Mesothelial cell of epicardium (in vitro differentiated cells): ENCODE data around the gene SLC6A16. TPM values are rescaled to one million over a fixed set of nuclear protein-coding genes. Genes with fewer than 3 reads are reported as not detected.
"Not testable (repeated sequence)": the region's sequence is repeated elsewhere in the genome, so short reads cannot be mapped to it uniquely, and the experiment has no call there.

Source experiments
- DNase-seq, 2 experiments: peaks; one replicate each; pipeline ENCODE4 v3.0.0; 2021; ENCODE audit warnings: low spot score in 2 of 2; ENCODE audit not compliant: unreplicated experiment in 2 of 2
- H3K27ac Mint-ChIP-seq: 2 replicates; pipeline ENCODE4 v1.8.0; 2021; ENCODE audit warnings: mixed read lengths
- H3K27me3 Mint-ChIP-seq: 2 replicates; pipeline ENCODE4 v1.8.0; 2021; ENCODE audit warnings: low read depth, mixed read lengths
- H3K36me3 Mint-ChIP-seq: 2 replicates; pipeline ENCODE4 v1.8.0; 2021; ENCODE audit warnings: mixed read lengths
- H3K4me1 Mint-ChIP-seq: 2 replicates; pipeline ENCODE4 v1.8.0; 2021; ENCODE audit warnings: mixed read lengths
- H3K4me3 Mint-ChIP-seq: 2 replicates; pipeline ENCODE4 v1.8.0; 2021; ENCODE audit warnings: mild to moderate bottlenecking, moderate library complexity, mixed read lengths
- H3K9me3 Mint-ChIP-seq: 2 replicates; pipeline ENCODE4 v1.8.0; 2021; ENCODE audit warnings: mixed read lengths
- total RNA-seq: library from RNA; stranded (reverse); gene quantifications from 3 replicates; pipeline ENCODE4 v1.2.1, GENCODE V29; 2021
- TF ChIP-seq, protein P1 (sequence below): fragments of 200-600 bp; sonication (generic); IDR thresholded peaks from one replicate; pipeline ENCODE4 v1.5.0; 2021; ENCODE audit warnings: antibody characterized with exemption; ENCODE audit not compliant: unreplicated experiment

The SLC6A16 gene
- total RNA-seq, 1 donor from 2014 or later, result 6.1 TPM

DNA sequence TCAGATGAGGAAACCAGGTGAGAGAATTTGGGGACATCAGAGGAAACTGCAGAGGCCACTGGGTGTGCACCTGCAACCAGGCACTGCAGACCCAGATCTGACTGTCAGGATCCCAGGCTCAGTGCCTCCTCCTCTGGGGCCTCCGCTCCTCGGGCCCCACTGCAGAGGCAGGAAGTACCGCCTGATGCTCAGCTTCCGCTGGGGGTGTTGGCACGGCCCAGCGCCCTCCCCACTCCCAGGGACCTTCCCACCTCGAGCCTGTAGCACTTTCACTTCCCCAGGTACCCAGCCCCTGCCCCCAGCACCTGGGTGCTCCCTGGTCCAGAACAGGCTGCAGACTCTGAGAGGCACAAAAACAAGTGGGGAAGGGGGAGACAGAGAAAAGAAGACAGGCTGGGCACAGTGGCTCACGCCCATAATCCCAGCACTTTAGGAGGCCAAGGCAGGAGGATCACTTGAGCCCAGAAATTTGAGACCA lies 8.9 kb upstream of the SLC6A16 start:
- TF ChIP-seq, protein P1, sequence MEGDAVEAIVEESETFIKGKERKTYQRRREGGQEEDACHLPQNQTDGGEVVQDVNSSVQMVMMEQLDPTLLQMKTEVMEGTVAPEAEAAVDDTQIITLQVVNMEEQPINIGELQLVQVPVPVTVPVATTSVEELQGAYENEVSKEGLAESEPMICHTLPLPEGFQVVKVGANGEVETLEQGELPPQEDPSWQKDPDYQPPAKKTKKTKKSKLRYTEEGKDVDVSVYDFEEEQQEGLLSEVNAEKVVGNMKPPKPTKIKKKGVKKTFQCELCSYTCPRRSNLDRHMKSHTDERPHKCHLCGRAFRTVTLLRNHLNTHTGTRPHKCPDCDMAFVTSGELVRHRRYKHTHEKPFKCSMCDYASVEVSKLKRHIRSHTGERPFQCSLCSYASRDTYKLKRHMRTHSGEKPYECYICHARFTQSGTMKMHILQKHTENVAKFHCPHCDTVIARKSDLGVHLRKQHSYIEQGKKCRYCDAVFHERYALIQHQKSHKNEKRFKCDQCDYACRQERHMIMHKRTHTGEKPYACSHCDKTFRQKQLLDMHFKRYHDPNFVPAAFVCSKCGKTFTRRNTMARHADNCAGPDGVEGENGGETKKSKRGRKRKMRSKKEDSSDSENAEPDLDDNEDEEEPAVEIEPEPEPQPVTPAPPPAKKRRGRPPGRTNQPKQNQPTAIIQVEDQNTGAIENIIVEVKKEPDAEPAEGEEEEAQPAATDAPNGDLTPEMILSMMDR, result no peak

DNA sequence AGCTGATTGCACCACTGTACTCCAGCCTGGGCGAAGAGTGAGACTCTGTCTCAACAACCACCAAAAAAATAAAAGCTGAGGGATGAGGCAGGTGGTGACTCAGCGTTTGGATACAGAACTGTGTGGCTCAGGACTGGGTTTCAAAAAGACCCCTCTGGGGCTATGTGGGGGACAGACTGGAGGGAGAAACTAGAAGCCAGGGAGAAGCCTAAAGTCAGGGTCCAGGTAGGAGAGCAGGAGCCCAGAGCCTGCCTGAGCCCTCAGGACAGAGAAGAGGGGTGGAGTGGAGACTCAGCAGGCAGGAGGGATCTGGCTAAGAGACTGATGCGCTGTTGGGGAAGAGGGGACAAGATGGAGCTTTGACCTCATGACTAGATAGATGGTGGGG lies 8.4 kb upstream of the SLC6A16 start:
- Mint-ChIP-seq H3K4me1 (peaks cover 9% of the 10 kb centered on the region), H3K36me3 (peaks cover 3% of the 10 kb centered on the region), H3K27ac (no peak overlapping the region), H3K9me3 (no peaks in the 10 kb centered on the region), H3K27me3 (peaks cover 4% of the 10 kb centered on the region), H3K4me3 (no peak overlapping the region)
- TF ChIP-seq, protein P1, result no peak
- no peak for DNase-seq

More for the DNA sequence above, 8.9 kb upstream of the SLC6A16 start:
- H3K36me3 Mint-ChIP-seq, result peaks cover 2% of the 10 kb centered on the region
- no peak overlapping the region for H3K4me3 Mint-ChIP-seq
- no peaks in the 10 kb centered on the region for H3K9me3 Mint-ChIP-seq
- peaks cover 8% of the 10 kb centered on the region for H3K27me3 Mint-ChIP-seq
- DNase-seq, result no peak
- H3K27ac Mint-ChIP-seq, result no peak overlapping the region
- H3K4me1 Mint-ChIP-seq, result peaks cover 13% of the 10 kb centered on the region

DNA sequence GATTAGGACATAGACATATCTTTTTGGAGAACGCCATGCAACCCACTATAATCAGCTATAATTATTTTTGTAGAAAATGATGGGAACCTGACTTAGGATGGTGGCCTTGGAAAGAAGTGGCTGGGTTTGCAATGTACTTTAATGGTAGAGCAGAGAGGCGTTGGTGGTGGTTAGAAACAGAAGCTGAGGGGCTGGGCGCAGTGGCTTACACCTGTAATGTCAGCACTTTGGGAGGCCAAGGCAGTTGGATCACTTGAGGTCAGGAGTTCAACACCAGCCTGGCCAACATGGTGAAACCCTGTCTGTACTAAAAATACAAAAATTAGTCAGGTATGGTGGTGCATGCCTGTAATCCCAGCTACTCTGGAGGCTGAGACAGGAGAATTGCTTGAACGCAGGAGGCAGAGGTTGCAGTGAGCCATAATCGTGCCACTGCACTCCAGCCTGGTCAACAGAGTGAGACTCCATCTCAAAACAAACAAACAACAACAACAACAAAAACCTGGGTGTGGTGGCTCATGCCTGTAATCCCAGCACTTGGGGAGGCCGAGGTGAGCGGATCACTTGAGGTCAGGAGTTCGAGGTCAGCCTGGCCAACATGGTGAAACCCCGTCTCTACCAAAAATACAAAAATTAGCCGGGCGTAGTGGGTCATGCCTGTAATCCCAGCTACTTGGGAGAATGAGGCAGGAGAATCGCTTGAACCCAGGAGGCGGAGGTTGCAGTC lies 7.9 kb upstream of the SLC6A16 start:
- not testable (repeated sequence) for H3K4me1 Mint-ChIP-seq, H3K4me3 Mint-ChIP-seq, H3K9me3 Mint-ChIP-seq, H3K36me3 Mint-ChIP-seq, H3K27ac Mint-ChIP-seq, H3K27me3 Mint-ChIP-seq, DNase-seq

GRCh38 chr19:49331616-49332055 lies 6.6 kb upstream of the SLC6A16 start:
- Mint-ChIP-seq H3K9me3 (no peaks in the 10 kb centered on the region), H3K36me3 (peaks cover 3% of the 10 kb centered on the region), H3K4me1 (no peaks in the 10 kb centered on the region), H3K27ac (no peak overlapping the region), H3K4me3 (no peak overlapping the region), H3K27me3 (no peaks in the 10 kb centered on the region)
- TF ChIP-seq, protein P1, result no peak
- no peak for DNase-seq

GRCh38 chr19:49331187-49331586 lies 6.2 kb upstream of the SLC6A16 start:
- H3K4me3 Mint-ChIP-seq, H3K9me3 Mint-ChIP-seq, H3K27ac Mint-ChIP-seq, DNase-seq, H3K36me3 Mint-ChIP-seq, H3K27me3 Mint-ChIP-seq, H3K4me1 Mint-ChIP-seq: not testable (repeated sequence)

DNA sequence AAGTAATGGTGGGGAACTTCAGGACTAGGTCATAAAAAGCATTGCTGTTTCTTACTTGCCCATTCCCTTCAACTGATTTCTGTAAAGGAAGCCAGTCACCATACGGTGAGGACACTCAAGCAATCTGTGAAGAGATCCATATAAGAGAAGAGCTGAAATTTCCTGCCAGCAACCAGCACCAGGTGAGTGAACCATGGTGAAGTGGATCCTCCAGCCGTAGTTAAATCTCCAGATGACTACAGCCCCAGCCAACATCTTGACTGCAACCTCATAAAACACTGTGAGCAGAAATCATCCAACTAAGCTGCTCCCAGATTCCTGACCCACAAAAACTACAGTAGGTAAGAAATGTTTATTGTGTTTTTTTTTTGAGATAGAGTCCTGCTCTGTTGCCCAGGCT lies 3.8 kb upstream of the SLC6A16 start:
- H3K27ac Mint-ChIP-seq, result no peak overlapping the region
- TF ChIP-seq, protein P1, result no peak
- H3K36me3 Mint-ChIP-seq, result peaks cover 3% of the 10 kb centered on the region
- H3K27me3 Mint-ChIP-seq, result no peaks in the 10 kb centered on the region
- no peaks in the 10 kb centered on the region for H3K4me1 Mint-ChIP-seq
- no peak for DNase-seq
- no peaks in the 10 kb centered on the region for H3K9me3 Mint-ChIP-seq
- H3K4me3 Mint-ChIP-seq, result no peak overlapping the region
